SIG-M5 (cell line): ENCODE results near the gene ADAMTS19.
"Not testable (repeated sequence)": the region's sequence is repeated elsewhere in the genome, so short reads cannot be mapped to it uniquely, and the experiment has no call there.

Experiments used
- DNase-seq: peaks from one replicate; lab custom pipeline; 2025; lab: John Stamatoyannopoulos, UW

Gene ADAMTS19

GRCh38 chr5:129584496-129584895, 124.4 kb downstream of the ADAMTS19 start:
- not testable (repeated sequence) for DNase-seq

- DNase-seq: no peak
These were observed 131.5 kb downstream of the ADAMTS19 start for GRCh38 chr5:129591508-129592160.

GRCh38 chr5:129593525-129593924, 133.4 kb downstream of the ADAMTS19 start:
- no peak for DNase-seq

- DNase-seq: no peak
These were observed 141.5 kb downstream of the ADAMTS19 start for GRCh38 chr5:129601576-129601975.

- no peak for DNase-seq
These were observed 148.3 kb downstream of the ADAMTS19 start for GRCh38 chr5:129608350-129608749.

GRCh38 chr5:129609710-129610109, 149.6 kb downstream of the ADAMTS19 start:
- no peak for DNase-seq

GRCh38 chr5:129616517-129616916, 156.4 kb downstream of the ADAMTS19 start:
- DNase-seq: no peak

- DNase-seq: no peak
These were observed 157.1 kb downstream of the ADAMTS19 start for GRCh38 chr5:129617206-129617605.

GRCh38 chr5:129619782-129620181, 159.7 kb downstream of the ADAMTS19 start:
- DNase-seq: no peak

- DNase-seq: no peak
These were observed 162.4 kb downstream of the ADAMTS19 start for GRCh38 chr5:129622531-129622930.

- DNase-seq: no peak
These were observed 169.5 kb downstream of the ADAMTS19 start for GRCh38 chr5:129629575-129629974.

GRCh38 chr5:129630101-129630500, 170.0 kb downstream of the ADAMTS19 start:
- no peak for DNase-seq

- DNase-seq: no peak
These were observed 171.9 kb downstream of the ADAMTS19 start for GRCh38 chr5:129631961-129632360.

- DNase-seq: not testable (repeated sequence)
These were observed 177.4 kb downstream of the ADAMTS19 start for GRCh38 chr5:129637501-129637900.

- no peak for DNase-seq
These were observed 179.2 kb downstream of the ADAMTS19 start for GRCh38 chr5:129639331-129639730.

GRCh38 chr5:129652349-129653056, 192.4 kb downstream of the ADAMTS19 start:
- no peak for DNase-seq

GRCh38 chr5:129653057-129653375, 192.9 kb downstream of the ADAMTS19 start:
- DNase-seq: no peak

- DNase-seq: no peak
These were observed 193.3 kb downstream of the ADAMTS19 start for GRCh38 chr5:129653442-129653841.

- DNase-seq: no peak
These were observed 196.9 kb downstream of the ADAMTS19 start for GRCh38 chr5:129656952-129657351.

- no peak for DNase-seq
These were observed 198.7 kb downstream of the ADAMTS19 start for GRCh38 chr5:129658801-129659200.

- DNase-seq: no peak
These were observed 201.4 kb downstream of the ADAMTS19 start for GRCh38 chr5:129661366-129662035.

- no peak for DNase-seq
These were observed 204.3 kb downstream of the ADAMTS19 start for GRCh38 chr5:129664336-129664937.

GRCh38 chr5:129670957-129671500, 210.9 kb downstream of the ADAMTS19 start:
- no peak for DNase-seq
